NCI-H82 (cell line): Measurements from ENCODE around the gene B3GNT5.
"Not testable (repeated sequence)": the region's sequence is repeated elsewhere in the genome, so short reads cannot be mapped to it uniquely, and the experiment has no call there.

Experiments used
- DNase-seq: peaks from one replicate; lab custom pipeline; 2025; lab: John Stamatoyannopoulos, UW

B3GNT5 gene

DNA sequence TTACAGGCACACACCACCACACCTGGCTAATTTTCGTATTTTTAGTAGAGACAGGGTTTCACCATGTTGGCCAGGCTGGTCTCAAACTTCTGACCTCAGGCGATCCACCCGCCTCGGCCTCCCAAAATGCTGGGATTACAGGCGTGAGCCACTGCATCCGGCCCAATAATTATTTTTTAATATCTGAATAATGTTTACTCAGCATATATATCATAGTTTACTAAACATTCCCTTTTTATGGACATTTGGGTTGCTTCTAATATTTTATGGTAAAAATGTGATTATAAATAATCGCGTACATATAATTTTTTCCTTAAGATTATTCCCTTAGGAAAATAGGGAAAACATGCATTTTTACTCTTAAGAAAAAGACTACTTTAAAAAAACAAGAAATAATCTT, 22.8 kb upstream of the B3GNT5 start:
- DNase-seq = not testable (repeated sequence)

DNA sequence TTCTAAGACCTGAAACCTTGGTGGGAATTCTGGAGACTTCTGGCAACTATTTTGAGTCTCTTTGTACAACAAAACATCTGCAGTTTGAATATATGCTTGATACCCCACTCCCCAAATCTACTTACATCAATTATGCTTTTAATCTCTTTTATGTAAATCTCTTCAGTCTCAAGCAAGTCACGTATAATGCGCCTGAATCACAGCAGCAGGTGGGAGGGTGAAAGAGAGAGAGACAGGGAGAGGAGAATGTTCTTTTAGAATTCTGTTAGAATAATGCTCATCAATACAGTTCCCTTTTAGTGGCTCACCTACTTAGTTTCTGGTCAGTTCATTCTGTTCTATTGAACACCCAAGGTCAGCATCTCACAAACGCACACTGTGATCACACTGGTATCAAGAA, 22.2 kb upstream of the B3GNT5 start:
- DNase-seq = peak; percentile 89

DNA sequence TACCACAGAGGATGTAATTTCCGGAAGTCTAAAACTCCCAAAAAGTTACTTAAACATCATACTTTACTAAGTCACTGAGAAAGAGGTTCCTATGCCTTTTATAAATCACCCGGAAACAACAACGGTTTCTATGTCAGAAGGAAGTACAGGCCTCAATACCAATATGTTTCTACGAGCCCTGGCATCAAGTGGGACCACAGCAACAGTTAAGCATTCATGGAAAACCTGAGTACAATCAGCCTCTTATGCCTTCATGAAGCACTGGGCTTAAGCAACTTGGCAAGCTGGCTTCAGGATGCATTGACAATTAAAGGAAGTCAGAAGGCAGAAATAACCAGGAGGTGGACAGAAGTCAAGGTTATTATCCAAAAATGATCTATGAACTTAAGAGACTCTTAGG, 19.1 kb upstream of the B3GNT5 start:
- DNase-seq = no peak

DNA sequence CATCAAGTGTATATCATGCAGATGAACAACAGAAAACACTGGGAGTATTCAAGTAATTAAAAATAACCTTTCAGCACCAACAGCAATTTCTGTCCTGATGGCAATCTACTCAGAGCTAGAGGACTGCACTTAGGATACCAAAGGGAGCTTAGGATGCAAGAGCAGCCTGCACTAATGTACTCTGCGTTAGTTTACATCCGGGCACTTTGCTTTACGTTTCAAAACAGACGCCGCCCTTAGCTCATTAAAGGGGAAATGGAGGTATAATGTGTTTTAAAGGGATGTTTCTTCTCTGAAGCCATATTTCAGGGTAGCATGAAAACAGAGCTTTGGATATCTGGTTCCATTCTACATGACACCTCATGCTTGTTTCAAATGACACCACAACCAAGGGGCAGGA, 14.0 kb upstream of the B3GNT5 start:
- no peak for DNase-seq

DNA sequence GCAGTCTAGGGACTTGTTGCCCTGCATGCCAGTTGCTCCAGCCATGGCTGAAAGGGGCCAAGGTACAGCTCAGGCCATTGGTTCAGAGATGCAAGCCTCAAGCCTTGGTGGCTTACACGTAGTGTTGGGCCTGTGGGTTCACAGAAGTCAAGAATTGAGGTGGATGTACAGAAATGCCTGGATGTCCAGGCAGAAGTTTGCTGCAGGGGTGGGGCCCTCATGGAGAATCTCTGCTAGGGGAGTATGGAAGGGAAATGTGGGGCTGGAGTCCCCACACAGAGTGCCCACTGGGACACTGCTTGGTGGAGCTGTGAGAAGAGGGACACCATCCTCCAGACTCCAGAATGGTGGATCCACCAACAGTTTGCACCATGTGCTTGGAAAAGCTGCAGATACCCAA, 10.6 kb upstream of the B3GNT5 start:
- DNase-seq = no peak

DNA sequence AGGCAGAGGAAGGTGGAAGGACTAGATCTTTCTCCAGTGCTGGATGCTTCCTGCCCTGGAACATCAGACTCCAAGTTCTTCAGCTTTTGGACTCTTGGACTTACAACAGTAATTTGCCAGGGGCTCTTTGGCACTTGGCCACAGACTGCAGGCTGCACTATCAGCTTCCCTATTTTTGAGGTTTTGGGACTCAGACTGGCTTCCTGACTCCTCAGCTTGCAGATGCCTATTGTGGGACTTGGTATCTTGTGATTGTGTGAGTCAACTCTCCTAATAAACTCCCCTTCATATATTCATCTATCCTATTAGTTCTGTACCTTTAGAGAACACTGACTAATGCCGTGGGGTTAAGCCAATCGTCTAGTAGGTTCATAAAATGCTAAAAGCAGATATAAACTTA, 8.8 kb upstream of the B3GNT5 start:
- no peak for DNase-seq

DNA sequence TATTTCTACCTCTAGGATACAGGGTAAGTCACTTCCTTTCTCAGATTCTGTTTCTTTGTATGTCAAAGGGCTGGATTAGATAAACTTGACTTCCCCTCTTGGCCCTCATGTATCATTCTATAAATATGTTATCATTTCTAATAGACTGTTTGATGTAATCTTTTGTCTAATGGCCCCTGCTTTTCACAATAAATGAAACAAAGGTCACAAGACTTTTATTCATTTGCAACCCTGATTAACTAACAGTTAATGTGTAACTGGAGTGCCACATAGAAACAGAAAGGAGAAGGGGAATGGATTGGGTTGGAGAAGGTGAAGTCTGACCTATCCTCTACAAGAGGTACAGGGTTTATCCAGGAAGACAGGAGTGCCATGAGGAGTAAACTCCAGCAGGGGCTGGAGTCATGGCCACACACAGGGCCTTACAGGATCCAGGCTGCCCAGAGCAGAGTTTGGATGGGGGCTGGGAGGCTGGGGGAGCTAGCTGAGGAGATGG, 8.0 kb upstream of the B3GNT5 start:
- no peak for DNase-seq

DNA sequence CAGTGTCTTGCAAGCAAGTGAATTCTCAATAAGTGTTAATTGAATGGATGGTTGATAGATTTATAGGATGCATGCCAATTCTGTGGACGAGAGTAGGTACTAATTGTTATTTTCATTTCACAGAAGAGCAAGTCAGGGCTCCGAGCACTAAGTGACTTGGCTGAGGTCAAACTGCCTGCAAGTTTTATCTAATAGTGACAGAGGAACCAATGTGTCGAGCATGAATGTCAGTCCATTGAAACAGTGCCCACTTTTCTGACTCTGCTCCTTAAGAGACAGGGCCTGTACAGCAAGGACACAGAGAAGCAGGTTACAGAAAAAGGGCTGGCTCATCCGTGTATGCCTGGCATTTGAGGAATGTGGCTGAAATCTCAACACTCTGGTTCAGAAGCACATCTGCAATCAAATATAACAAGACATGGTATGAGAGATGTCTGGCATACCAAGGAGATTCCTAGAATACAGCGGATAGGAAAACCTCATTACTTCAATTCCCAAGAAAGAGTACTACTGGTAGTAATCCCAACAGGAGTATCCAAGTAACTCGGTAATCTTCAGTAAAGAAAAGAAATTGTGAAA, 6.0 kb upstream of the B3GNT5 start:
- DNase-seq = no peak

DNA sequence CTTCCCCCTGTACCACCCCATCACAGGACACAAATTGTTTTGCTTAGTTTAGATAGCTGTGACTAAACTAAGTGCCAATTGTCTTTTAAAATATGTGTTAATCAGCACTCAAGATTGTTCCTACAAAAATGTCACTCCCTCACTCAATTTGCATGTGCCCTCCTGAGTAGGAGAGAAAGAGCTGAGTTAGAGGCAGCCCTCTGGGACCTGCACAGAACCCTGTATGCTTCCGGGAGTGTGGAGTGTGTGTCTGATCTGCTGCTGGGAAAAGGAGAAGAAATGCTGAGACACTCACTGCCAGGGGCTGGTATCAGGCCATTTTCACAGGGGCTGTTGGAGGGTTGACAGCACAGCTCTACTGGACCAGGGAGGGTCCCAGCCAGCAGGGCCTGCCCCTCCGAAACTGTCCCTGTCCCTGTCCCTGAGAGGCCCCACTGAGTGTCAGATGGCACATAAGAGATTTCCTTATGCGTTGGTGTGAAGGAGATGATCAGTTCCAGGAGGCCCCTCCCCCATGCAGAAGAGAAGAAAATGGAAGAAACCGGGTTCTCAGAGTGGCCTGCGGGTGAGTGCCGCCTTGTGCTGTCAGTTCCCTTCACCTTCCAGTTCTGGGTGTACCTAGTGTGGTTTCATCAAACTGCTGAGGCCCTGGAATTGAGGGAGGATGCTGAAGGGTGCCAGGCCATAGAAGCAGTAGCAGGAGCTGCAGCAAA, 3.9 kb upstream of the B3GNT5 start:
- DNase-seq = no peak

DNA sequence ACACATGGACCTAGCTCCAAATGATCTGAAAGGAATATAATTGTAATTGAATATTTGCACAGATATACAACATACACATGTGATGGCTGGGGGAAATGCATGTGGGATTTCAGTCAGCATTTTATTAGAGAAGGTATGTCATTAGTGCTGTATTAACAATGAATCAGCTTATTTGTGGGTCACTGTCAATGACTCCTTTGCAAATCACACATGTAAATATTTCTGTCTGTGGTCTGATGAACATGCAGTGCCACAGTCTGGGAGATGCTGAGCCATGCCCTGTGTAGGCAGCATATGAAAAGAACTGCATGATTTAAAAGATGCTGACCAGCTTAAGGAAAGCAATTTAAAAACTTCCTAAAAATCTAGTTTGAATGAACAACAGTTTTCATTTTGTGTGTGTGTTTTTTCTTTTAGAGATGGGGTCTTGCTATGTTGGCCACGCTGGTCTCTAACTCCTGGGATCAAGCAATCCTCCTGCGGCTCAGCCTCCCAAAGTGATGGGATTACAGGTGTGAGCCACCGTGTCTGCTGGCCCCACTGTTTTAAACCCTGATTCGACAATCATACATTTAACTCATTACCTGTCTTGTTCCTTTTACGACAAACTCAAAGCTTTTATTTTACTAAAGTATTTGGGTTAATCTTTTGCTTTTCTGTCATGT, 803 bp upstream of the B3GNT5 start:
- DNase-seq = no peak

DNA sequence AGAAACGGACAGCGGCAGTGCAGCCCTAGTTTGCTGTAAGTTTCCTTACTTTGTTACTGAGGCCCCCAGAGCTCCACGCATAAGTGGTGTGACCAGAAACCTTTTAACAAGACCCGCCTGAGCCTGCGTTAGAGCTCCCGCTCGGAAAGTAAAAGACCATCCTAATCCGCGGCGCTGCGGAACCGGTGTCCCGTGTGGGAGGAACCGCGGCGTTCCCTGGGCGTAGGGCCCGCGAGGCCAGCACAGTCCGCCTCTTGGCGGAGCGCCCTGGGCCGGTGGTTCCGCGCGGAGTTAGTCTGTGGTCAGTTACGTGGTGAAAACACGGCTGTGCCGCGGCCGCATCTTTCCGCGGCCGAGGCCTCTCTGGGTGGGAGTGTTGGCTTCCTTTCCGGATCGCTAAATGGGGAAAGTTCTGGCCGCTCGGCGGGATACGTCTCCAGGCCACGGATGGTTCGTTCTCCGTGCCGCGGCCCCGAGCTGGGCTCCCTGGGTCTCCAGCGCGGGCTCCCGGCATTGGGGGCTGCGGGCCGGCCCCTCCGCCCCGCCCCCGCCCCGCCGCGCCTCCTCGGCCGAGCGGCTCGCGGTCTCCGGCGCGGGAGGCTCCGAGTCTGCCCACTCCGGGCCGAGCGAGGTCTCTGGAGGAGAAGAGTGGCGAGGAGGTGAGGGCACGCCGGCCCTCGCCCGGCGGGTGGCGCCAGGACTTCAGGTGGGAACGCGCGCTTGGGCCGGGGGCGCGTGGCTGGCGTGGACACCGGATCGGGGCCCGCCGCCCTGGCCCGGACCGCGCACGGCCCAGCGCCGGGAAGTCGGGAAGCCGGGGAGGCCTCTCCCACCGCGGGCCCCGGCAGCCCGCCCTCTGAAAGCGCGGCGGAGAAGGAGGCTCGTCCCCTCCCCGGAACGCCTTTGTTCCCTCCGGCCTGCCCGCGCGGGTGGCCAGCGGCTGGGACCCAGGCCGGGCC, 754 bp downstream of the B3GNT5 start:
- peak; percentile 27 for DNase-seq

DNA sequence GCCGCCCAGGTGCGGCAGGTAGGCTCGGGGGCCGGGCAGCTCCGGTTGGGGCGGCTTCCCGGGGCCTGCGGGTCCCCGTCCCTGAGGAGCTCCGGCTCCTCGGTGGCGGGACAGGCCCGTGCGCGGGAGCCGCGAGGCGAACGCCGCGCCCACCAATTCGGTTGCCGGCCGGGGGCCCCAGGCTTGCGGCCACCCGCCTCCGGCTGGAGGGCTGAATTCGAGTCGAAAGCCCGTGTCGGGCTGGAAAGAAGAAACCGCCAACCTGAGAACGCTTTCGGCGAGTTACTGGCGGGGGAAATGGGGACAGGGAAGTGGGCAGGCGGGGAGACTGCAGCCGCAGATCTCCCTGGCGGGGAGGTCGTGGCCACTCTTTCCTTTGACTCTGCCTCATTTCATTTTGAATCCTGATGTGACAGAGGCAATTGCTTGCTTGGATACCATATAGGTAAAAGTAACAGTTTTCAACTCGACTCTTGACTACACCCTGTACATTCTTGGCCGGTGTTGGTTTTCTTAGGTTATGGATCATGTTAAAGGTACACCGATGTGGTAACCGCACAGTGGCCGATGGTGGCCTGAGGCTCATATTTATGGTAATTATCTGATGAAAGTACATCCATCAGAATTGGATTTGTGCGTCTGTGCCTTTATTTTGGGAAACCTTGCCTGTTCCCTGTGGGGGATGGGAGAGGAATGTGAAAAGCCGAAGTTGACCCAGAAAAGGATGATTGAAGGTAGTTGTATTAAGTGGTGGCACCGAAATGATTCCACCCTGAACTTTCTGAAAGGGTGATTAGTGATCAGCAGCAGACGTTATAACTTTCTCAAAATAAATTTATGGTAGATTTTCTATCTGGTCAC, 1.7 kb downstream of the B3GNT5 start:
- DNase-seq = no peak

DNA sequence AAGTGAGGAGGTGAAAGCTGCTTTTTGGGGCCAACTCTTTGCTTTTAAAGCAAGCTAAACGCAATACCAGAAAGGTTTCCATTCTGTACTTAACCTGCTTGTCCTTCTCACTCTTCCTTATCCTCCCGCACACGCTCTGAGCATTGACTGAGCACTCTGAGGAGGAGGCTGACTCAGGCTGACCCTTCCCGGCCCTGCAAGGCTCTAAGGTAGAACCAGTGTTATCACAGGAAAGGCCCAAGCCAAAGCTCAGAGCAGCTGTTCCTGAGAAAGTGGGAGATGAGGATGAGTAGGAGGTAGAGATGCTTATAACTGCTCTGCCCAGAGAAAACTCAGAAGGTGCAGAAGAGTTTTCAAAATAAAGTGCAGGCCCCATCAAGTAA, 2.3 kb downstream of the B3GNT5 start:
- DNase-seq = no peak

DNA sequence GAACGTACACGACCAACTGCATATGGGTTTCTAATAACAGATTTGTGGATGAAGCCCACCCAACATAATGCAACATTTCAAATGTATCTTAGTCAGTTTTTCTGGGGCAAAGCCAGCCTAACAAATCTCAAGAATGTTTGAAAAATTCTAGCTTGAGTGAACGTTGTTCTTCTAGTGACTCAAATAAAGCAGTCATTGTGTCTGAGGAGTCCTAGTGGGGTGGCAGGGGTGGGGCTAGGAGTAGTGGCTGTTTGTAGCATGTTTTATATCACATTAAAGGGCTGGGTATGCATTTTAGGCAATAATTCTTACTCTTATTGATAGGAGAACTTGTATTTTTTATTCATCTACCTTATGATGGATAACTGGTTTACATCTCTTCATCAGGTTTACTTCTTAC, 6.0 kb downstream of the B3GNT5 start:
- no peak for DNase-seq

DNA sequence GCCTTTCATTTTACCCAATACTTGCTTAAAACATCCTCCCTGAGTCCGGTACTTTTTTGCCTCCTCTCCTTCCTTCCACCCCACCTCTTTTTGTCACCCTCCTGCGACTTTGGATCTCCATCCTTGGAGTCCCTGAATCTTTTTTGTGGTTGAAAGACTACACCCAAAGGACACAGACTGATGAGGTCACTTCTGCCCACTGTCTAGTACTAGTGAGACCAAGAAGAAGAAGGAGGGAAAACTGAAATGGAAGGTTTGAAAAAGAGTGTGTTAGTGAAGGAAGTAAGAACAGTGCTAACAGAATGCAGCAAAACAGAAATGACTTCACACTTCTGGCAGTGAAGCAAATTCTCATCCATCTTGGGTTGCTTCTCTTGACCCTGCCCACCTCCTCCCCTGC, 6.6 kb downstream of the B3GNT5 start:
- DNase-seq = no peak

DNA sequence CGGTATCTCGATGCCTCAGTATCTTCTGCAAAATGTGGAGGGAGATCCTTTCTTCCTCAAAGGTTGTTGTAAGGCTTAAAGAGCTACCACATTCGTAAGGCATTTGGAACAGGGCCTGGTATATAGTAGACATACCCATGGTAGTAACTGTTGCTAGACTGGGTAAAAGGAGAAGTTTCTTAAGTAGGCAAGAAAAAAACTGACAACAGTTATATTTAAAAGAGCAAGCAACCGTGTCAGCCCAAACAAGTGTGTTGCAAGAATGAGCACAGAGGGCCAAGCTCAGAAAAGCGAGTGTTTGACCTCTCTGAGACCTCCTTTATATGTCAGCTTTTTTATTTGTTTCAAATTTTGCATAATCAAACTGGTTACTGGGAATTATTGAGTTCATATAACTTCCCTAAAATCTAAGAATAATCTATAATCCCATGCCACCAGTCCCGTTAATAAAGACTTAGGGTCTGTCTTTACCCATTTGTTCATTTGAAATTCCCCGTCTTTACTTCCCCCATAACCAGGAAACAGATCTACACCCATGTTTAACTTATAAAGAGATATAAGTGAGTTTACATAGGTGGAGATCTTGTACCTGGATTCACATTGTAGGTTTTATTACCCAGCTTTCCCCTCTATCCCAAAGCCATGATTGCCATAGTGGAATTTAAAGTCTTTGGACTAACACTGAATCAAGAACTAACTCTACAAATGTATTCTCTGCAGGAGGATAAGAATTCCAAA, 7.3 kb downstream of the B3GNT5 start:
- DNase-seq = no peak

DNA sequence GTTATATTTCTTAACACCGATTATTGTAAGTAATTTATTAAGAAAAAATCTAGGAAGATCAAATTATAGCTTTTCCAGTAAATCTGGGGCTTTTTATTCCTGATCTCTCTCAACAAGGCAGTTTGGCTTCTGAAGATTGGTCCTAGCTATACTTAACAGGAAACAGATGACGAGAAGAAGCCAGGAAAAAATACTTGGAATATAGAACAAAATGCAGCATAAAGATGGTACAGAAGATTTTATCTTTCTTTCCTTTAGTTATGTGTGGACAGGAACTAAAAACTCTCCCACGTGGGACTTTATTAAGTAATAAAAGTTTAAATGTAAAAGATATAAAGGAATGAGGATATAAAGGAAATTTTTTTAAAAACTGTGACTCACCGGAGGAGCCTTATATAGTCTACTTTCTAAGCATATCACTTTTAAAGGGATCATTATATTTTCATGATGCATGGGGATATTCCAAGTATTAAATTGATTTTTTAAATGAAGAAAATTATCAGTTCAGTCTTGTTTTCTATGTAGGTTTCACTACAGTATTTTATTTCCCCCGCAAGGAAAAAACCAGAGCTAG, 8.2 kb downstream of the B3GNT5 start:
- no peak for DNase-seq

DNA sequence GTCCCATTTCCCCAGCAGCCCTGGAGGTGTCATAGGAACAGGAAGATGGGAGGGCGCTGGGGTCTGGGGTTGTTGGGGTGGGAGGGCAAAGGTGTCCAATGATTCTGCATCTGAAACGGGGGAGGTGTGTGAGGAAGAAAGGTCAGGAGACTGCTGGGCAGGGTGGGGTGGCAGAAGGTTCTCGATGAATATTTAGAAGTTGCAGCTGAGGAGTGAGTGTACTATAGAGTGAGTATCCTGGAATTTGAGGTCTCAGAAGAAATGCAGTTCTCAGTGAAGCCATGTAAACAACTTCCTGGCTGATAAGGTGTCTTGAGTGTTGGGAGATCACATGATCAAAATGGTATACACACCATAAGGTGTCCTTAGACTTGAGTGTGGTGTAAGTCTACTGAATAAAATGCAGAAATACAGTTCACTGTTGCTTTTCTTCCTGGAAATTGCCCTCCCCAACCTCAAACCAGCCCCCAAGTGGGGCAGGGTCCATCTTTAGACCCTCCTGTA, 9.9 kb downstream of the B3GNT5 start:
- DNase-seq = no peak

DNA sequence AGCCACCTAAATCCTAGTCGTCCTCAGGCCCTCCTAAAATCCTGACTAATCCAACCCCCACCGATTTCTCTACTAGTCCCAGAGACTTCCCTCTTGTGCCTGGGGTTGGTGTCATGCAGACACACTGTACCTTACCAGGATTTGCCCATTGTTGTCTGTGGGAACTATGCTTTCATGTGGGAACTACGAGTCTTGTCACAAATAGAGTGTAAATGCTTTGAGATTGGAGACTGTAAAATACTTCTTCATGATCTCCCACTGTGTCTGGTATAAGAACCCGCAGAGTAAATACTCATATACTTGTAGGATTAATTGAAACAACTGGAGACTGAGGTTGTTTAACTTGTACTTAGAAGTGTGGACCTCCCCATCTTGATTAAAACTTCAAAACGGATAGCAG, 11.2 kb downstream of the B3GNT5 start:
- DNase-seq = no peak

DNA sequence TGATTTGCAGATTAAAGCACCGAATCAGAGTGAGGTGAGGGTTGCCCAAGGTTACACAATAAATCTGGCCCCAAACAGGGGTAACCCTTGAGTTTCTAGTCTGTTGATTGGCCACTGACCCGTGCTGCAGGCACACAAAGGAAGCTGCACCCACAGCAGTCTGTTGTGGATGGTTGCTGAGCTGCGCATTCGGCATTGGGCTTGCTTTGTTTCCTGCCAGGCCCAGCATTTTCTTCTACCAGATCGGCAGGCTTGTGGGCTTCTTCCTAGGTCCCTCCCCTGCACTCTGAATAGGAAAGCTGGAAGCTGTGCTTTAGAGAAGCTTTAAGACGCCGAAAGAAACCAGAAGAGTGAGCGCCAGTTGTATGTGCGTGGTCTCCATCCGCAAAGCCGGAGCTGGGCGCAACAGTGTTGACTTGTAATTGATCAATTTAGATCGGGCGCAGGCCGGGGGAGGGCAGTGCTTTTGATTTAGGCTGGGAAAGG, 12.1 kb downstream of the B3GNT5 start:
- DNase-seq = no peak
